H4 (cell line): Measurements from ENCODE around the gene TMSB10. TPM values are rescaled to one million over a fixed set of nuclear protein-coding genes. Genes with fewer than 3 reads are reported as not detected.
"Not testable (repeated sequence)": the region's sequence is repeated elsewhere in the genome, so short reads cannot be mapped to it uniquely, and the experiment has no call there.

Source experiments
- DNase-seq: peaks from one replicate; pipeline ENCODE4 v3.0.0-alpha.2; 2015; ENCODE audit warnings: low spot score
- total RNA-seq: library from RNA; depleted of rRNA; stranded (reverse); fragments of >200 nt; shearing (Covaris generic); gene quantifications from 2 replicates; pipeline ENCODE4 v1.2.3, GENCODE V29; 2014; rRNA removed

TMSB10 gene
- total RNA-seq, 1 experiment from 2014 or later: 4,471 TPM

GRCh38 chr2:84939426-84940087, 34.1 kb downstream of the TMSB10 start:
- DNase-seq: no peak

DNA sequence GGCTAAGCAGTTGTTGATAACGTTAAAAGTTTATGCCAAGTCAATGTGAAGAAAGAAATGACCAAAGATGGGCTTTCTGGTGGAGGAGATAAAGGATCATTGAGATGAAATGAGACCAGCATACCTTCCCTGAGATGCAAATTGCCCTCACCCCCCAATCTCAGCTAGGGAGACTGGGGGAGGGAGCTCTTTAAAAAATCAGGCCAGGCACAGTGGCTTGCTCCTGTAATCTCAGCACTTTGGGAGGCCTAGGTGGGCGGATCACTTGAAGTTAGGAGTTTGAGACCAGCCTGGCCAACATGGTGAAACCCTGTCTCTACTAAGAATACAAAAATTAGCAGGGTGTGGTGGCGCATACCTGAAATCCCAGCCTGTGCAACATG, 34.6 kb downstream of the TMSB10 start:
- no peak for DNase-seq

- no peak for DNase-seq
Measured at GRCh38 chr2:84940831-84941412, 35.5 kb downstream of the TMSB10 start.

- no peak for DNase-seq
Measured at GRCh38 chr2:84942166-84942565, 36.7 kb downstream of the TMSB10 start.

- no peak for DNase-seq
Measured at GRCh38 chr2:84942964-84943421, 37.5 kb downstream of the TMSB10 start.

DNA sequence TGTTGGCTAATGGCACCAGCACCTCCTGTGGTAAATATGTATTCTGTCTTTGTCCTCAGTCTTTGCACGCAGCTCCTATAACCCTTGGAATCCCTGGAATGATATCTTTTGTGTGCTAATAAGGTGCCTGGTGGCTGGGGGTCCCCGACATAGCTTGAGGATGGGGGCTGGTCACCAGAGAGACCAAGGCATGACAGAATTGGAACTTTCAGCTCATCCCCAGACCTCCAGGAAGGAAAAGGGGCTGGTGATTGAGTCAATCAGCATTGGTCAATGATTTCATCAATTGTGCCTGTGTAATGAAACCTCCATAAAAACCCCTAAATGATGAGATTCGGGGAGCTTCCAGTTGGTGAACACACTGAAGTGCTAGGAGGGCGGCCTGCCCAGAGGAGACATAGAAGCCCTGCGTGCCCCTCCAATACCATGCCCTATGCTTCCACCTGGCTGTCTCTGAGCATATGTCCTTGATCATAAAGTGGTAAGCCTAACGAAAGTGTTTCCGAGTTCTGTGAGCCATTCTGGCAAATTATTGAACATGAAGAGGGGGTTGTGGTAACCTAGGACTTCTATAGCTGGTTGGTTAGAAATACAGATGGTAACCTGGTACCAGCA, 38.9 kb downstream of the TMSB10 start:
- no peak for DNase-seq

GRCh38 chr2:84945838-84946203, 40.4 kb downstream of the TMSB10 start:
- not testable (repeated sequence) for DNase-seq

DNA sequence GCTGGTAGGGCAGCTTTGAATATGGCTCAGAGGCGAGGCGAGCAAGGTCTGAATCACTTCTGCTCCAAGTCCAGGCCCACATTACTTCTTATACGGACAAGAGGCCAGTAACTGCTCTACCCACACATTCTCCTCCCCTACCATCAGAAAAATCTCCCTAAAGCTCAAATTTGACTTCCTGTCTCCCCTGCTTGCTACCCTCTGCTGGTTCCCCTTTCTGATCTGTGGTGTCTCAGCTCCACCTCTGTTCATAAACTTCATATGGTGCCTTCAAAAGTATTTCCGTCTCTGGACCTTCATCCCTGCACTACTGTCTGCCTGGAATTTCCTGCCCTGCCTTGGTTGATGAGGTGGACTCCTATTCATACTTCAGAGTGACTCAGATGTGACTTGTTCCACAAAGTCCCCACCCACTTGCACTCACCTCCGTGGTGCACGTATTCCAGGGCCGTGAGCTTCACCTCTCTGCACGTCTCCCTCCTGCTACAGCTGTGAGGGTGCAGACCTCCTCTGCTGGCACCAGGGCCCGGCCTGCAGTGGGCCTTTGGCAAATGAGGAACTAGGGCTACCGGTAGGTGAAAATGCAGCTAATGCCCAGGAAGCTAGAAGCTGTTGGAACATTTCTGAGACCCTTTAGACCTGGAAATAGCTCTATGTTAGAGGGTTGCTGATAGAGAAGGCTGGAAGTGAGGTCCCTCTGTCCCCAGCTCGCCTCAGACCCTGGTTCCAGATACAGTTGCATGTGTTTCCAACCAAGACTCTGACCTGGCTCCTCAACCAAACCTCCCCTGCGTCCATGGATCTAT, 41.0 kb downstream of the TMSB10 start:
- peak; percentile 79 for DNase-seq

GRCh38 chr2:84947010-84947593, 41.6 kb downstream of the TMSB10 start:
- DNase-seq: no peak

GRCh38 chr2:84953535-84953934, 48.1 kb downstream of the TMSB10 start:
- DNase-seq: no peak

DNA sequence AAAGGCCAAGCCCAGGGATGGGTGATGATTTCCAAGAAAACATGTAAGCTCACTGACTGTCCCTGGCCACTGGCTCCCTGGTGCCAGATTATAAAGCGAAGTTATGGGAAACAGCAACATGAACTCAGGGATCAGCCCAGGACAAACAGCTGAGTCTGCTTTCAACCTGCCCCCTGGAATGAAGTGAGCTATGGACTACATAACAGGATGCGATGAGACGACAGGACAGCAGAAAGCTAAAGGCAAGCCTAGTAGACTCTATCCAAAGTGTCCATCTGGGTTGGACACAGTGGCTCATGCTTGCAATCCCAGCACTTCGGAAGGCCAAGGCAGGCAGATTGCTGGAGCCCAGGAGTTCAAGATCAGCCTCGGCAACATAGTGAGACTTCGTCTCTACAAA, 48.9 kb downstream of the TMSB10 start:
- DNase-seq: no peak

Other genes with a start within 250 kb of the TMSB10 start
- gene TRABD2A, start 24.6 kb upstream of the TMSB10 start, total RNA-seq: 7.2 and 12.0 TPM in 2 replicates
- 61.6 and 90.1 TPM in 2 replicates for gene KCMF1, start 65.5 kb downstream of the TMSB10 start, total RNA-seq
- gene TCF7L1, start 227.7 kb downstream of the TMSB10 start, total RNA-seq: 0.17 TPM in 1 of 2 replicates, not detected in the other